B cell (primary cell): Measurements from ENCODE around the gene SLC30A7.

ENCODE experiments used
- CTCF ChIP-seq: fragments of 200-600 bp; IDR thresholded peaks from one replicate; pipeline ENCODE4 v1.8.0; 2022; ENCODE audit warnings: antibody characterized with exemption, mild to moderate bottlenecking
- EZH2 ChIP-seq: IDR thresholded peaks from 2 replicates; pipeline ENCODE4 v1.6.1; 2012; ENCODE audit warnings: borderline replicate concordance, low read depth, mild to moderate bottlenecking, moderate library complexity, low read length; ENCODE audit not compliant: insufficient read depth, poor library complexity, severe bottlenecking

GRCh38 chr1:100879422-100879821, 16.5 kb upstream of the SLC30A7 start:
- TF ChIP-seq CTCF (no peak), EZH2 (no peak)
